ENCODE data around the gene SLC38A8.

GRCh38 chr16:84085271-84085667 is 42.7 kb upstream of the SLC38A8 start:
- TF ChIP-seq CTCF (IDR thresholded peaks at IDR 0.05) (no peak), EZH2 (IDR thresholded peaks at IDR 0.05; ENCODE audit: borderline replicate concordance, insufficient read depth, low read depth, low read length, poor library complexity, severe bottlenecking) (no peak)
